NCI-H1105 treated with DMSO at 0.1 percent for 48 hours (cell line): ENCODE measurements around the gene MAGEA4.

Experiments used
- DNase-seq: peaks from one replicate; lab custom pipeline; 2025; lab: John Stamatoyannopoulos, UW

The MAGEA4 gene

GRCh38 chrX:151929126-151929525 is 16.4 kb downstream of the MAGEA4 start:
- no peak for DNase-seq

GRCh38 chrX:151935358-151935757 is 22.7 kb downstream of the MAGEA4 start:
- no peak for DNase-seq

- DNase-seq: no peak
These were observed 25.5 kb downstream of the MAGEA4 start for GRCh38 chrX:151938172-151938571.

- no peak for DNase-seq
These were observed 42.0 kb downstream of the MAGEA4 start for GRCh38 chrX:151954730-151955129.

- no peak for DNase-seq
These were observed 45.4 kb downstream of the MAGEA4 start for GRCh38 chrX:151958101-151958500.

GRCh38 chrX:151962034-151962433 is 49.3 kb downstream of the MAGEA4 start:
- no peak for DNase-seq

- DNase-seq: no peak
These were observed 53.5 kb downstream of the MAGEA4 start for GRCh38 chrX:151966236-151966635.

- DNase-seq: peak; percentile 13
These were observed 57.3 kb downstream of the MAGEA4 start for GRCh38 chrX:151970027-151970426.

GRCh38 chrX:151970661-151971060 is 58.0 kb downstream of the MAGEA4 start:
- no peak for DNase-seq

- no peak for DNase-seq
These were observed 60.5 kb downstream of the MAGEA4 start for GRCh38 chrX:151973060-151973661.

GRCh38 chrX:151973851-151974335 is 61.2 kb downstream of the MAGEA4 start:
- DNase-seq: no peak
